C4-2B (cell line): ENCODE measurements around the gene LIG1.

Experiments used
- ZFX ChIP-seq: fragments of 450-650 bp; IDR thresholded peaks from 2 replicates; pipeline ENCODE4 v1.6.1; 2017
- TF ChIP-seq, protein P1 (sequence below): fragments of 450-650 bp; conservative IDR thresholded peaks from 2 replicates; pipeline ENCODE4 v1.5.1; 2017; ENCODE audit warnings: mild to moderate bottlenecking

DNA sequence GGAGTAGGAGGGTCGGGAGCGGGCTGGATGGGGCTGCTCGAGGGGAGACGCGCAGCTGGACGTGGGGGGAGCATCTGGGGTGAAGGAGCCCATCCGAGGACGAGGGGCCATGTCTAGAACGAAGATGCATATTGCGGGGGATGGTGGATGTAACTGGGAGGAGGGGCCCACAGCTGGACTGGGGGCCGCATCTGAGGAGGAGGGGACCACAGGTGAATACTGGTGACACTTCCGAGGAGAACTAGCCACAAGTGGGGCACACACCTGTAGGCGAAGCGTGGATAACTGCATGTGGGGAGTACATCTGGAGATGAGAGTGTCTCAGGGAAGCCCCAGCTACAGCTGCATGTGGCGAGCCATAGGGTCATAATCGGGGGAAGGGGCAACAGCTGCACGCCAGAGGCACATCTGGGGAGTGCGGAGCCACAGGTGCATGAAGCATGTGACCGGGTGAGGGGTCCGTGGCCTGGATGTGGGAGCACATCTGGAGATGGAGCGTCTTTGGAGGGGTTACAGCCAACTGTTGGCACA, 738 bp upstream of the LIG1 start:
- TF ChIP-seq, protein P1, sequence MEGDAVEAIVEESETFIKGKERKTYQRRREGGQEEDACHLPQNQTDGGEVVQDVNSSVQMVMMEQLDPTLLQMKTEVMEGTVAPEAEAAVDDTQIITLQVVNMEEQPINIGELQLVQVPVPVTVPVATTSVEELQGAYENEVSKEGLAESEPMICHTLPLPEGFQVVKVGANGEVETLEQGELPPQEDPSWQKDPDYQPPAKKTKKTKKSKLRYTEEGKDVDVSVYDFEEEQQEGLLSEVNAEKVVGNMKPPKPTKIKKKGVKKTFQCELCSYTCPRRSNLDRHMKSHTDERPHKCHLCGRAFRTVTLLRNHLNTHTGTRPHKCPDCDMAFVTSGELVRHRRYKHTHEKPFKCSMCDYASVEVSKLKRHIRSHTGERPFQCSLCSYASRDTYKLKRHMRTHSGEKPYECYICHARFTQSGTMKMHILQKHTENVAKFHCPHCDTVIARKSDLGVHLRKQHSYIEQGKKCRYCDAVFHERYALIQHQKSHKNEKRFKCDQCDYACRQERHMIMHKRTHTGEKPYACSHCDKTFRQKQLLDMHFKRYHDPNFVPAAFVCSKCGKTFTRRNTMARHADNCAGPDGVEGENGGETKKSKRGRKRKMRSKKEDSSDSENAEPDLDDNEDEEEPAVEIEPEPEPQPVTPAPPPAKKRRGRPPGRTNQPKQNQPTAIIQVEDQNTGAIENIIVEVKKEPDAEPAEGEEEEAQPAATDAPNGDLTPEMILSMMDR, result no peak
- no peak for TF ChIP-seq ZFX
